HepG2 (cell line): ENCODE measurements around the gene CPPED1. TPM values are rescaled to one million over a fixed set of nuclear protein-coding genes. Genes with fewer than 3 reads are reported as not detected.
A peak's percentile ranks its signal among the peaks of the same experiment; 100 is the strongest.

ENCODE experiments used
- CAMTA2 ChIP-seq: sonication (generic); formaldehyde crosslinking; IDR thresholded peaks from 2 replicates; pipeline ENCODE4 v1.4.0; 2020; ENCODE audit warnings: mild to moderate bottlenecking, missing genetic modification reagents, borderline replicate concordance
- DNMT1 ChIP-seq: sonication (generic); formaldehyde crosslinking; IDR thresholded peaks from 2 replicates; pipeline ENCODE4 v1.5.1; 2020; ENCODE audit warnings: mild to moderate bottlenecking, missing genetic modification reagents
- DR1 ChIP-seq: sonication (generic); formaldehyde crosslinking; IDR thresholded peaks from 2 replicates; pipeline ENCODE4 v1.8.0; 2021; ENCODE audit warnings: mild to moderate bottlenecking, missing genetic modification reagents, inconsistent platforms
- EHMT2 ChIP-seq: fragments of 200-600 bp; sonication (generic); IDR thresholded peaks from 2 replicates; pipeline ENCODE4 v1.7.0; 2017; ENCODE audit warnings: antibody characterized with exemption, low read depth, low read length, borderline replicate concordance
- HOXA3 ChIP-seq: sonication (generic); formaldehyde crosslinking; IDR thresholded peaks from 2 replicates; pipeline ENCODE4 v1.5.0; 2020; ENCODE audit warnings: missing genetic modification reagents
- LCORL ChIP-seq, 2 experiments: fragments of 450-650 bp in 1 of 2; sonication (generic) in 1 of 2; formaldehyde crosslinking in 1 of 2; IDR thresholded peaks; 2 replicates each; pipeline versions ENCODE4 v1.5.0 to v1.6.1; 2017 to 2020; ENCODE audit warnings: antibody characterized with exemption in 1 of 2, missing genetic modification reagents in 1 of 2
- NFIC ChIP-seq: IDR thresholded peaks from 2 replicates; pipeline ENCODE4 v1.6.1; 2012; ENCODE audit warnings: mild to moderate bottlenecking, low read length, inconsistent platforms
- PRMT3 ChIP-seq: sonication (generic); formaldehyde crosslinking; IDR thresholded peaks from 2 replicates; pipeline ENCODE4 v1.8.1; 2022; ENCODE audit warnings: low read depth, mild to moderate bottlenecking, moderate library complexity, missing genetic modification reagents, borderline replicate concordance
- RAD51 ChIP-seq: fragments of 450-650 bp; IDR thresholded peaks from 2 replicates; pipeline ENCODE4 v1.6.1; 2016; ENCODE audit warnings: borderline replicate concordance
- RBFOX2 ChIP-seq: fragments of 200-400 bp; formaldehyde crosslinking; IDR thresholded peaks from 2 replicates; pipeline ENCODE4 v1.6.1; 2017; ENCODE audit warnings: low read depth, mild to moderate bottlenecking, low read length
- RBM39 ChIP-seq: fragments of 200-400 bp; formaldehyde crosslinking; IDR thresholded peaks from one replicate; pipeline ENCODE4 v1.6.1; 2018; ENCODE audit warnings: antibody characterized with exemption, mild to moderate bottlenecking, low read depth, low read length; ENCODE audit not compliant: poor library complexity, severe bottlenecking
- SAFB2 ChIP-seq: sonication (generic); formaldehyde crosslinking; IDR thresholded peaks from 2 replicates; pipeline ENCODE4 v1.5.1; 2020; ENCODE audit warnings: missing genetic modification reagents, low read depth, mild to moderate bottlenecking, borderline replicate concordance
- SKI ChIP-seq: fragments of 450-650 bp; IDR thresholded peaks from one replicate; pipeline ENCODE4 v1.6.1; 2018; ENCODE audit warnings: mild to moderate bottlenecking; ENCODE audit not compliant: partially characterized antibody
- SYNCRIP ChIP-seq: fragments of 200-400 bp; formaldehyde crosslinking; IDR thresholded peaks from 2 replicates; pipeline ENCODE4 v1.6.1; 2018; ENCODE audit warnings: mild to moderate bottlenecking, low read depth, low read length; ENCODE audit not compliant: insufficient read depth
- TCF7 ChIP-seq: sonication (generic); IDR thresholded peaks from 2 replicates; pipeline ENCODE4 v1.6.1; 2016; ENCODE audit warnings: antibody characterized with exemption, low read depth
- TOPORS ChIP-seq: sonication (generic); formaldehyde crosslinking; IDR thresholded peaks from 2 replicates; pipeline ENCODE4 v1.8.0; 2023; ENCODE audit warnings: mild to moderate bottlenecking, missing genetic modification reagents
- ZFP41 ChIP-seq: sonication (generic); formaldehyde crosslinking; IDR thresholded peaks from 2 replicates; pipeline ENCODE4 v1.4.0; 2020; ENCODE audit warnings: mild to moderate bottlenecking, missing genetic modification reagents, borderline replicate concordance
- ZFYVE20 ChIP-seq: sonication (generic); formaldehyde crosslinking; IDR thresholded peaks from 2 replicates; pipeline ENCODE4 v1.8.0; 2023; ENCODE audit warnings: low read depth, mild to moderate bottlenecking, moderate library complexity, missing genetic modification reagents, borderline replicate concordance
- ZKSCAN1 ChIP-seq: fragments of 150-350 bp; IDR thresholded peaks from 2 replicates; pipeline ENCODE4 v1.6.1; 2014; ENCODE audit warnings: low read length
- ZNF121 ChIP-seq: sonication (generic); formaldehyde crosslinking; IDR thresholded peaks from 2 replicates; pipeline ENCODE4 v1.5.0; 2020; ENCODE audit warnings: mild to moderate bottlenecking, missing genetic modification reagents
- ZNF234 ChIP-seq: sonication (generic); formaldehyde crosslinking; conservative IDR thresholded peaks from 2 replicates; pipeline ENCODE4 v1.5.1; 2020; ENCODE audit warnings: mild to moderate bottlenecking, missing genetic modification reagents
- ZNF546 ChIP-seq: sonication (generic); formaldehyde crosslinking; conservative IDR thresholded peaks from 2 replicates; pipeline ENCODE4 v1.8.1; 2023; ENCODE audit warnings: mild to moderate bottlenecking, missing genetic modification reagents
- ZNF616 ChIP-seq: sonication (generic); formaldehyde crosslinking; IDR thresholded peaks from 2 replicates; pipeline ENCODE4 v1.5.0; 2020; ENCODE audit warnings: low read depth, mild to moderate bottlenecking, missing genetic modification reagents
- ZNF703 ChIP-seq: sonication (generic); formaldehyde crosslinking; IDR thresholded peaks from 2 replicates; pipeline ENCODE4 v1.5.1; 2020; ENCODE audit warnings: missing genetic modification reagents, mild to moderate bottlenecking, moderate library complexity, borderline replicate concordance
- ZNF749 ChIP-seq: sonication (generic); formaldehyde crosslinking; IDR thresholded peaks from 2 replicates; pipeline ENCODE4 v1.8.0; 2022; ENCODE audit warnings: mild to moderate bottlenecking, missing genetic modification reagents, moderate library complexity, borderline replicate concordance
- ZNF773 ChIP-seq: sonication (generic); formaldehyde crosslinking; IDR thresholded peaks from 2 replicates; pipeline ENCODE4 v1.4.0; 2020; ENCODE audit warnings: missing genetic modification reagents, borderline replicate concordance
- ZNF841 ChIP-seq: sonication (generic); formaldehyde crosslinking; IDR thresholded peaks from 2 replicates; pipeline ENCODE4 v1.8.1; 2023; ENCODE audit warnings: missing genetic modification reagents, borderline replicate concordance
- ZSCAN12 ChIP-seq: sonication (generic); formaldehyde crosslinking; IDR thresholded peaks from 2 replicates; pipeline ENCODE4 v1.9.0; 2021; ENCODE audit warnings: mild to moderate bottlenecking, missing genetic modification reagents
- polyA plus RNA-seq, 8 experiments: library from polyadenylated mRNA; depleted of rRNA in 3 of 8; stranded (reverse) in 7 of 8; unstranded in 1 of 8; fragments of >200 nt; fragmentation: Illumina TruSeq in 4 of 8; extraction: Trizol in 4 of 8; gene quantifications; 2 replicates each; pipeline versions ENCODE4 v1.2.1 to v1.2.3, GENCODE V29; 2011 to 2016; ENCODE audit warnings: low read depth in 4 of 8, missing spikeins in 1 of 8, mixed read lengths in 1 of 8; ENCODE audit not compliant: insufficient read depth in 1 of 8
- total RNA-seq, 5 experiments: library from RNA; depleted of rRNA; stranded (reverse); fragments of >200 nt; fragmentation: Illumina TruSeq; extraction: Trizol; gene quantifications; 2 replicates each; pipeline ENCODE4 v1.2.3, GENCODE V29; 2016; ENCODE audit warnings: low read depth in 1 of 5
- TF ChIP-seq, protein P1 (sequence below): sonication (generic); formaldehyde crosslinking; IDR thresholded peaks from 2 replicates; pipeline ENCODE4 v1.5.1; 2020; ENCODE audit warnings: mild to moderate bottlenecking, missing genetic modification reagents, moderate library complexity

The CPPED1 gene
- total and polyA plus RNA-seq, 2 of the 13 experiments (the other 11 are each of a cell fraction or from before 2014, with no cell fraction given): 66.6 to 71.3 TPM

DNA sequence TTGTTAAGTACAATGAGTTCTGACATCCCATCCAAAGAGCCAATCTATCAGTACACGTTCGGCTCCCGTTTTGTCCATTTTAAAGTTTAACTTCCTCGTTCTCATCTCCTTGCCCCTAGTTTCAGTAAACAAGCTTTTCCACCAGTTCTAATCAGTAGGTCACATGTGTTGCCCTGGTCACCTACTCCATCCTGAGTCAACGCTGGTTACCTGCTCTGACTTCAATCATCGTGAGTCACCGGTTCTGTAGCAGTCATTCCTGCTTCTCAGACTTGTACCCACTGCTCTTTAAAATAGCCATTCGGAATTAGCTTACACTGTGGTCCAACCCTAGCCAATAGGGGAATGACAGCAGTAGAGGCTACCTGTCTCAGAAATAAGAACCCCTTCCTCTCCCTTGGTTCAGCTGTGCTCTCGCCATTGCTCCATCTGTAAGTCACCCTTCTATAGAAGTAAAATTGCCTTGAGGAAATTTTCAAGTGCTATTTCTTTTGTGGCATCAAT, 191.0 kb downstream of the CPPED1 start (continued):
- TF ChIP-seq TCF7 (peak; percentile 63), RBFOX2 (0 out of 2 replicates have a peak, but pooled peaks have one; percentile 42), ZKSCAN1 (no peak), SKI (peak; percentile 32), SYNCRIP (no peak), SAFB2 (CRISPR knock-in tag) (no peak), ZNF121 (CRISPR knock-in tag) (no peak), ZNF841 (CRISPR knock-in tag) (no peak), TOPORS (CRISPR knock-in tag) (no peak), ZNF773 (CRISPR knock-in tag) (no peak), CAMTA2 (CRISPR knock-in tag) (no peak), LCORL (IDR thresholded peaks at IDR 0.05) (no peak; the same call in 1 of the 2 replicates), LCORL (CRISPR knock-in tag; IDR thresholded peaks at IDR 0.05) (peak; percentile 76; the same call in 1 of the 2 replicates), ZNF234 (CRISPR knock-in tag) (no peak), ZNF749 (CRISPR knock-in tag) (no peak; the same call in 1 of the 2 replicates), DR1 (no peak), EHMT2 (0 out of 2 replicates have a peak, but pooled peaks have one; percentile 2), ZFP41 (CRISPR knock-in tag) (no peak), RAD51 (peak; percentile 51; the same call in 1 of the 2 replicates), NFIC (peak; percentile 38; the same call in 1 of the 2 replicates), ZFYVE20 (CRISPR knock-in tag) (no peak), RBM39 (no peak), ZNF546 (no peak), ZNF616 (no peak), PRMT3 (CRISPR knock-in tag) (no peak), HOXA3 (CRISPR knock-in tag) (peak; percentile 67; the same call in 1 of the 2 replicates), ZSCAN12 (CRISPR knock-in tag) (no peak), DNMT1 (CRISPR knock-in tag) (no peak), ZNF703 (CRISPR knock-in tag) (no peak)
- TF ChIP-seq, protein P1, sequence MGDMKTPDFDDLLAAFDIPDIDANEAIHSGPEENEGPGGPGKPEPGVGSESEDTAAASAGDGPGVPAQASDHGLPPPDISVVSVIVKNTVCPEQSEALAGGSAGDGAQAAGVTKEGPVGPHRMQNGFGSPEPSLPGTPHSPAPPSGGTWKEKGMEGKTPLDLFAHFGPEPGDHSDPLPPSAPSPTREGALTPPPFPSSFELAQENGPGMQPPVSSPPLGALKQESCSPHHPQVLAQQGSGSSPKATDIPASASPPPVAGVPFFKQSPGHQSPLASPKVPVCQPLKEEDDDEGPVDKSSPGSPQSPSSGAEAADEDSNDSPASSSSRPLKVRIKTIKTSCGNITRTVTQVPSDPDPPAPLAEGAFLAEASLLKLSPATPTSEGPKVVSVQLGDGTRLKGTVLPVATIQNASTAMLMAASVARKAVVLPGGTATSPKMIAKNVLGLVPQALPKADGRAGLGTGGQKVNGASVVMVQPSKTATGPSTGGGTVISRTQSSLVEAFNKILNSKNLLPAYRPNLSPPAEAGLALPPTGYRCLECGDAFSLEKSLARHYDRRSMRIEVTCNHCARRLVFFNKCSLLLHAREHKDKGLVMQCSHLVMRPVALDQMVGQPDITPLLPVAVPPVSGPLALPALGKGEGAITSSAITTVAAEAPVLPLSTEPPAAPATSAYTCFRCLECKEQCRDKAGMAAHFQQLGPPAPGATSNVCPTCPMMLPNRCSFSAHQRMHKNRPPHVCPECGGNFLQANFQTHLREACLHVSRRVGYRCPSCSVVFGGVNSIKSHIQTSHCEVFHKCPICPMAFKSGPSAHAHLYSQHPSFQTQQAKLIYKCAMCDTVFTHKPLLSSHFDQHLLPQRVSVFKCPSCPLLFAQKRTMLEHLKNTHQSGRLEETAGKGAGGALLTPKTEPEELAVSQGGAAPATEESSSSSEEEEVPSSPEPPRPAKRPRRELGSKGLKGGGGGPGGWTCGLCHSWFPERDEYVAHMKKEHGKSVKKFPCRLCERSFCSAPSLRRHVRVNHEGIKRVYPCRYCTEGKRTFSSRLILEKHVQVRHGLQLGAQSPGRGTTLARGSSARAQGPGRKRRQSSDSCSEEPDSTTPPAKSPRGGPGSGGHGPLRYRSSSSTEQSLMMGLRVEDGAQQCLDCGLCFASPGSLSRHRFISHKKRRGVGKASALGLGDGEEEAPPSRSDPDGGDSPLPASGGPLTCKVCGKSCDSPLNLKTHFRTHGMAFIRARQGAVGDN (CRISPR knock-in tag): no peak
